ENCODE results near the gene SCRN2. TPM values are rescaled to one million over a fixed set of nuclear protein-coding genes. Genes with fewer than 3 reads are reported as not detected.

The SCRN2 gene
- total RNA-seq, 1 donor from 2014 or later: 30.1 TPM

DNA sequence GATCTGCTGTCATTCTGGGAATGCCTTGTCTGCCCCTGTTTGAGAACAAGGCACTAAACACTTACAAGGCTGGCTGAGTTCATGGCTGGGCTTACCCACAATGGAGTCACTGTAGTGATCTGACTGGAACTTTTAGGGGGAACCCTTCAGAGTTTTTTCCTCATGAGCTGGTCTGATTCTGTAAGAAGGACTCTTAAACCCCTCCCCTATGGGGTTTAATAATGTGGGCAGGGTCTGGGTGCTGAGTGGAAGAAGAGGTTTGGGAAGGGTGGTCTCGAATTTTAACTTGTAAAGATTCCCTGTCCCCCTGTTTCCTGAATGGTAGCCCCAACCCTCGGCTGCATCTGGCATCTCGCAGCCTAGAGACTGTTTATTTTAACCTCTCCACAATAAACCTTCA lies 50.0 kb downstream of the SCRN2 start:
- H3K27me3 ChIP-seq (ENCODE audit: control insufficient read depth, insufficient read depth, low read length): peaks cover 27% of the 10 kb centered on the region
- TF ChIP-seq, protein P1, sequence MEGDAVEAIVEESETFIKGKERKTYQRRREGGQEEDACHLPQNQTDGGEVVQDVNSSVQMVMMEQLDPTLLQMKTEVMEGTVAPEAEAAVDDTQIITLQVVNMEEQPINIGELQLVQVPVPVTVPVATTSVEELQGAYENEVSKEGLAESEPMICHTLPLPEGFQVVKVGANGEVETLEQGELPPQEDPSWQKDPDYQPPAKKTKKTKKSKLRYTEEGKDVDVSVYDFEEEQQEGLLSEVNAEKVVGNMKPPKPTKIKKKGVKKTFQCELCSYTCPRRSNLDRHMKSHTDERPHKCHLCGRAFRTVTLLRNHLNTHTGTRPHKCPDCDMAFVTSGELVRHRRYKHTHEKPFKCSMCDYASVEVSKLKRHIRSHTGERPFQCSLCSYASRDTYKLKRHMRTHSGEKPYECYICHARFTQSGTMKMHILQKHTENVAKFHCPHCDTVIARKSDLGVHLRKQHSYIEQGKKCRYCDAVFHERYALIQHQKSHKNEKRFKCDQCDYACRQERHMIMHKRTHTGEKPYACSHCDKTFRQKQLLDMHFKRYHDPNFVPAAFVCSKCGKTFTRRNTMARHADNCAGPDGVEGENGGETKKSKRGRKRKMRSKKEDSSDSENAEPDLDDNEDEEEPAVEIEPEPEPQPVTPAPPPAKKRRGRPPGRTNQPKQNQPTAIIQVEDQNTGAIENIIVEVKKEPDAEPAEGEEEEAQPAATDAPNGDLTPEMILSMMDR (IDR thresholded peaks at IDR 0.05; ENCODE audit: insufficient read depth, low read length, poor library complexity, severe bottlenecking): no peak
- no peak overlapping the region for H3K4me3 ChIP-seq (ENCODE audit: low read depth, low read length)
- no peak for DNase-seq (ENCODE audit: low read depth)
- no peaks in the 10 kb centered on the region for H3K36me3 ChIP-seq (ENCODE audit: control insufficient read depth, insufficient read depth, low read length)

GRCh38 chr17:47789611-47790561 lies 51.2 kb downstream of the SCRN2 start:
- TF ChIP-seq, protein P1 (IDR thresholded peaks at IDR 0.05; ENCODE audit: insufficient read depth, low read length, poor library complexity, severe bottlenecking): peak; percentile 45
- no peak for DNase-seq (ENCODE audit: low read depth)
- no peaks in the 10 kb centered on the region for H3K36me3 ChIP-seq (ENCODE audit: control insufficient read depth, insufficient read depth, low read length)
- H3K4me3 ChIP-seq (ENCODE audit: low read depth, low read length): no peak overlapping the region
- H3K27me3 ChIP-seq (ENCODE audit: control insufficient read depth, insufficient read depth, low read length): peaks cover 27% of the 10 kb centered on the region

Other genes with a start within 250 kb of the SCRN2 start
- gene KPNB1, start 191.4 kb downstream of the SCRN2 start, total RNA-seq: 249 and 270 TPM in 2 replicates
- 8.3 and 9.7 TPM in 2 replicates for gene TBKBP1, start 147.1 kb downstream of the SCRN2 start, total RNA-seq
- gene TBX21, start 108.0 kb downstream of the SCRN2 start, total RNA-seq: not detected in 2 replicates
- gene OSBPL7, start 19.5 kb downstream of the SCRN2 start, total RNA-seq: 11.0 and 12.7 TPM in 2 replicates
- gene MRPL10, start 9.7 kb downstream of the SCRN2 start, total RNA-seq: 59.7 and 60.1 TPM in 2 replicates
- 0.38 and 0.41 TPM in 2 replicates for gene LRRC46, start 9.6 kb downstream of the SCRN2 start, total RNA-seq
- 0.62 and 2.5 TPM in 2 replicates for gene SP6, start 9.9 kb upstream of the SCRN2 start, total RNA-seq
- gene SP2, start 55.0 kb upstream of the SCRN2 start, total RNA-seq: 2.2 and 5.1 TPM in 2 replicates
- 39.7 and 43.5 TPM in 2 replicates for gene PNPO, start 100.3 kb upstream of the SCRN2 start, total RNA-seq
- gene PRR15L, start 116.6 kb upstream of the SCRN2 start, total RNA-seq: 0.27 and 0.92 TPM in 2 replicates
- gene CDK5RAP3, start 129.8 kb upstream of the SCRN2 start, total RNA-seq: 95.1 and 110 TPM in 2 replicates
- gene COPZ2, start 196.5 kb upstream of the SCRN2 start, total RNA-seq: 3.3 and 3.7 TPM in 2 replicates
- 228 TPM in 2 replicates for gene NFE2L1, start 207.1 kb upstream of the SCRN2 start, total RNA-seq

All from kidney epithelial cell (primary cell).